Endothelial cell of umbilical vein (primary cell): ENCODE data around the gene MAPK8IP2. TPM values are rescaled to one million over a fixed set of nuclear protein-coding genes. Genes with fewer than 3 reads are reported as not detected.

Source experiments
- BruUV-seq: library from RNA; stranded (reverse); fragments of 400-500 nt; replicated peaks from 2 replicates; lab custom pipeline; 2021; lab: Mats Ljungman, UMichigan
- CTCF ChIA-PET: fragments of 300-600, 350-600 bp; sonication (Branson Sonifier 250); formaldehyde crosslinking; loops from one replicate; lab custom pipeline; 2021; ENCODE audit warnings: antibody characterized with exemption, inconsistent platforms; lab: Charles Lee
- POLR2A ChIA-PET: fragments of 300-600, 350-600 bp; sonication (Branson Sonifier 250); formaldehyde crosslinking; loops from one replicate; lab custom pipeline; 2021; ENCODE audit warnings: antibody characterized with exemption, inconsistent platforms; lab: Charles Lee
- DNase-seq: peaks from one replicate; pipeline ENCODE4 v3.0.0-alpha.2; 2011; ENCODE audit warnings: low read depth, low spot score
- FAIRE-seq: peaks from 2 replicates; lab custom pipeline; 2011; peaks lifted over from hg19 to GRCh38; lab: Jason Lieb, UNC
- H2AFZ ChIP-seq: 2 replicates; pipeline ENCODE4 v1.6.0; 2012; ENCODE audit warnings: low read depth, low read length, control low read depth, inconsistent platforms
- H3K27ac ChIP-seq: 2 replicates; pipeline ENCODE4 v1.5.1; 2011; ENCODE audit warnings: low read depth, mild to moderate bottlenecking, control low read depth, low read length, moderate library complexity; ENCODE audit not compliant: insufficient read depth
- H3K27me3 ChIP-seq, 2 experiments: 2 replicates each; pipeline versions ENCODE4 v1.6.0 to v1.6.1; 2011; ENCODE audit warnings: low read length in 2 of 2, mixed read lengths in 1 of 2; ENCODE audit not compliant: control insufficient read depth in 2 of 2, insufficient read depth in 2 of 2
- H3K36me3 ChIP-seq, 2 experiments: 2 replicates in 1 of 2; 3 replicates in 1 of 2; pipeline ENCODE4 v1.5.1; 2011; ENCODE audit warnings: low read length in 2 of 2, mild to moderate bottlenecking in 1 of 2, moderate library complexity in 1 of 2; ENCODE audit not compliant: control insufficient read depth in 2 of 2, insufficient read depth in 2 of 2; ENCODE audit errors: extremely low read depth in 1 of 2
- H3K4me1 ChIP-seq: 3 replicates; pipeline ENCODE4 v1.5.1; 2011; ENCODE audit warnings: mild to moderate bottlenecking, low read length; ENCODE audit not compliant: control insufficient read depth, insufficient read depth; ENCODE audit errors: extremely low read depth
- H3K4me2 ChIP-seq: 2 replicates; pipeline ENCODE4 v1.6.1; 2011; ENCODE audit warnings: low read length, control low read depth, mixed read lengths; ENCODE audit not compliant: insufficient read depth
- H3K4me3 ChIP-seq, 3 experiments: fragments of 200-600 bp in 1 of 3; sonication (generic), shearing (Covaris generic) in 1 of 3; replicated peaks in 1 of 3; 2 replicates each; pipeline ENCODE4 v1.5.1; 2011 to 2016; ENCODE audit warnings: control low read depth in 3 of 3, low read length in 3 of 3, mild to moderate bottlenecking in 2 of 3, inconsistent platforms in 1 of 3, low read depth in 1 of 3, moderate library complexity in 1 of 3; ENCODE audit not compliant: insufficient read depth in 1 of 3
- H3K79me2 ChIP-seq: 2 replicates; pipeline ENCODE4 v1.6.0; 2012; ENCODE audit warnings: low read length, inconsistent platforms; ENCODE audit not compliant: control insufficient read depth, insufficient read depth
- H3K9ac ChIP-seq: replicated peaks from 2 replicates; pipeline ENCODE3; 2011; ENCODE audit warnings: low read length, control low read depth; ENCODE audit not compliant: insufficient read depth; ENCODE audit errors: extremely low read depth
- H3K9me1 ChIP-seq: replicated peaks from 3 replicates; pipeline ENCODE4 v1.6.0; 2011; ENCODE audit warnings: mild to moderate bottlenecking, low read length; ENCODE audit not compliant: control insufficient read depth, insufficient read depth; ENCODE audit errors: extremely low read depth
- H3K9me3 ChIP-seq: replicated peaks from 2 replicates; pipeline ENCODE4 v1.5.1; 2012; ENCODE audit warnings: low read length, inconsistent platforms; ENCODE audit not compliant: control insufficient read depth, insufficient read depth
- H4K20me1 ChIP-seq: replicated peaks from 2 replicates; pipeline ENCODE3; 2011; ENCODE audit warnings: mild to moderate bottlenecking, low read length; ENCODE audit not compliant: control insufficient read depth, insufficient read depth; ENCODE audit errors: extremely low read depth
- CTCF ChIP-seq, 2 donors: IDR thresholded peaks; 1 replicate in 1 of 2; 2 replicates in 1 of 2; pipeline ENCODE4 v1.5.1; 2011; ENCODE audit warnings: low read length in 2 of 2, mild to moderate bottlenecking in 2 of 2, moderate library complexity in 2 of 2, control low read depth in 1 of 2, inconsistent platforms in 1 of 2, low read depth in 1 of 2; ENCODE audit not compliant: insufficient read depth in 1 of 2; ENCODE audit errors: extremely low read depth in 1 of 2
- EZH2 ChIP-seq: IDR thresholded peaks from 2 replicates; pipeline ENCODE4 v1.6.1; 2012; ENCODE audit warnings: borderline replicate concordance, low read depth, mild to moderate bottlenecking, moderate library complexity, low read length, inconsistent platforms; ENCODE audit not compliant: severe bottlenecking
- FOS ChIP-seq: IDR thresholded peaks from 2 replicates; pipeline ENCODE4 v1.6.1; 2011; ENCODE audit warnings: mild to moderate bottlenecking, low read length, moderate library complexity, borderline replicate concordance; ENCODE audit not compliant: insufficient read depth
- MYC ChIP-seq: IDR thresholded peaks from one replicate; pipeline ENCODE4 v1.6.1; 2011; ENCODE audit warnings: mild to moderate bottlenecking, low read depth, low read length
- dilution Hi-C: fragments of 300-500 bp; cut with MboI; formaldehyde crosslinking; loops from one replicate; pipeline ENCODE4 v1.15.0; 2019; ENCODE audit warnings: low sequenced_read_pairs; ENCODE audit not compliant: extremely low pct_ligation_motif_present
- intact Hi-C: fragments of 100-400 bp; cut with micrococcal nuclease; formaldehyde crosslinking; loops from one replicate; pipeline ENCODE4 v1.10.0; 2022
- polyA plus RNA-seq, 4 experiments: library from polyadenylated mRNA; depleted of rRNA in 3 of 4; stranded (reverse) in 3 of 4; unstranded in 1 of 4; fragments of >200 nt; gene quantifications; 2 replicates each; pipeline versions ENCODE4 v1.2.1 to v1.2.3, GENCODE V29; 2011 to 2012; ENCODE audit warnings: missing spikeins in 1 of 4
- total RNA-seq: library from RNA; stranded (reverse); gene quantifications from 2 replicates; pipeline ENCODE4 v1.2.3, GENCODE V29; 2021

The MAPK8IP2 gene
- total and polyA plus RNA-seq, 2 donors (not counting 3 experiments of a cell fraction or from before 2014, with no cell fraction given): 0.21 to 0.31 TPM

- dilution Hi-C loops (no loop called here), intact Hi-C loops (loop anchor here (2.0 kb wide), 1 partner anchor 51 kb away; the partner anchor contains the start of gene SHANK3)
- no peaks in the 10 kb centered on the region for H3K36me3 ChIP-seq
- H3K4me1 ChIP-seq: peaks cover 14% of the 10 kb centered on the region
- no peaks in the 10 kb centered on the region for H3K9me1 ChIP-seq
- H4K20me1 ChIP-seq: no peaks in the 10 kb centered on the region
- BruUV-seq: no TSS peak
- H3K79me2 ChIP-seq: no peaks in the 10 kb centered on the region
- no peak overlapping the region for H2AFZ ChIP-seq
- no peak overlapping the region for H3K4me3 ChIP-seq
- no peak overlapping the region for H3K27ac ChIP-seq
- no peak overlapping the region for H3K9ac ChIP-seq
- FAIRE-seq (no peak), DNase-seq (no peak)
- CTCF ChIA-PET: interaction anchor here (1.4 to 2.3 kb wide), 12 partner anchors 11 to 381 kb away, joined by 4 to 91 read pairs (median 14); partner anchors contain the start of genes CHKB, CPT1B and SCO2
- peak overlapping the region; percentile 32 for H3K4me2 ChIP-seq
- TF ChIP-seq FOS: no peak
- TF ChIP-seq EZH2: no peak
- TF ChIP-seq MYC: no peak
- no peak for TF ChIP-seq CTCF (IDR thresholded peaks at IDR 0.05; ENCODE audit: extremely low read depth in 1 of 2, insufficient read depth in 1 of 2, low read depth in 1 of 2, low read length in 2 of 2)
- H3K9me3 ChIP-seq: no peaks in the 10 kb centered on the region
- no peaks in the 10 kb centered on the region for H3K27me3 ChIP-seq
- POLR2A ChIA-PET: no interaction called here
These were observed 21.5 kb downstream of the MAPK8IP2 start for GRCh38 chr22:50621948-50622722.
